GM10248 (cell line): Measurements from ENCODE around the gene PLB1.

Experiments used
- CTCF ChIA-PET: fragments of 300-600 bp; sonication (Branson Sonifier 250); formaldehyde crosslinking; extraction: SDS; loops from one replicate; lab custom pipeline; 2021; ENCODE audit warnings: antibody characterized with exemption; lab: Yijun Ruan, JAX
- POLR2A ChIA-PET: fragments of 350-650 bp; sonication (Branson Sonifier 250); formaldehyde crosslinking; extraction: SDS; loops from one replicate; lab custom pipeline; 2020; ENCODE audit warnings: antibody characterized with exemption; lab: Yijun Ruan, JAX
- DNase-seq: peaks from one replicate; pipeline ENCODE4 v3.0.0; 2012; ENCODE audit errors: extremely low spot score
- CTCF ChIP-seq: IDR thresholded peaks from 2 replicates; pipeline ENCODE4 v1.5.1; 2012; ENCODE audit warnings: mild to moderate bottlenecking, low read depth; ENCODE audit errors: extremely low read depth, missing control alignments, control extremely low read depth

PLB1 gene

GRCh38 chr2:28604284-28604843, 108.5 kb downstream of the PLB1 start:
- CTCF ChIA-PET, result interaction anchor here (1.0 to 11.6 kb wide), 4 partner anchors 9 to 146 kb away, joined by 3 to 126 read pairs (median 3); no protein-coding TSS in a partner anchor

GRCh38 chr2:28606986-28607441, 111.2 kb downstream of the PLB1 start:
- no peak for TF ChIP-seq CTCF
- POLR2A ChIA-PET, result interaction anchor here (1.3 kb wide), 1 partner anchor 75 kb away, joined by 3 read pairs; no protein-coding TSS in a partner anchor
- DNase-seq, result no peak
- CTCF ChIA-PET, result interaction anchor here (1.0 to 11.6 kb wide), 6 partner anchors 10 to 42 kb away, joined by 3 to 126 read pairs (median 3); no protein-coding TSS in a partner anchor

More at GRCh38 chr2:28604284-28604843, 108.5 kb downstream of the PLB1 start:
- TF ChIP-seq CTCF, result no peak
- no peak for DNase-seq
- POLR2A ChIA-PET, result interaction anchor here (0.6 kb wide), 1 partner anchor 73 kb away, joined by 3 read pairs; no protein-coding TSS in a partner anchor

- TF ChIP-seq CTCF, result no peak
- POLR2A ChIA-PET, result no interaction called here
- CTCF ChIA-PET, result interaction anchor here (1.2 to 11.6 kb wide), 3 partner anchors 13 to 41 kb away, joined by 3 to 126 read pairs (median 3); no protein-coding TSS in a partner anchor
- DNase-seq, result no peak
Measured at GRCh38 chr2:28607730-28608499, 112.1 kb downstream of the PLB1 start.

GRCh38 chr2:28608500-28609424, 112.9 kb downstream of the PLB1 start:
- TF ChIP-seq CTCF, result no peak
- CTCF ChIA-PET, result interaction anchor here (1.2 to 11.6 kb wide), 4 partner anchors 13 to 42 kb away, joined by 3 to 126 read pairs (median 4); no protein-coding TSS in a partner anchor

GRCh38 chr2:28610583-28611201, 114.8 kb downstream of the PLB1 start:
- ChIA-PET POLR2A (no interaction called here), CTCF (interaction anchor here (1.4 to 11.6 kb wide), 3 partner anchors 12 to 44 kb away, joined by 5 to 126 read pairs (median 12); no protein-coding TSS in a partner anchor)
- peak; percentile 53 for DNase-seq
- TF ChIP-seq CTCF, result no peak

More at GRCh38 chr2:28608500-28609424, 112.9 kb downstream of the PLB1 start:
- no peak for DNase-seq
- POLR2A ChIA-PET, result no interaction called here
